ENCODE data around the gene TRMT11.
A peak's percentile ranks its signal among the peaks of the same experiment; 100 is the strongest.

The TRMT11 gene

GRCh38 chr6:125991653-125992052 is 5.3 kb downstream of the TRMT11 start:
- Histone ChIP-seq H4K91ac (ENCODE audit: low read depth, low read length) (no peak overlapping the region), H3K36me3 (ENCODE audit: control insufficient read depth in 1 of 2, insufficient read depth in 2 of 2, low read length in 2 of 2) (no peaks in the 10 kb centered on the region), H2BK5ac (ENCODE audit: low read depth, low read length, poor library complexity) (no peak overlapping the region), H3K4ac (ENCODE audit: low read depth, low read length) (no peak overlapping the region), H3K9ac (ENCODE audit: low read length) (no peak overlapping the region), H3K18ac (ENCODE audit: low read length) (no peak overlapping the region), H2AK5ac (ENCODE audit: low read length) (no peak overlapping the region), H3K9me3 (ENCODE audit: insufficient read depth, low read depth, low read length) (no peaks in the 10 kb centered on the region), H3K27me3 (ENCODE audit: insufficient read depth, low read length) (no peaks in the 10 kb centered on the region), H3K14ac (ENCODE audit: low read length) (no peak overlapping the region), H3K27ac (ENCODE audit: low read depth, low read length) (no peak overlapping the region), H2BK120ac (ENCODE audit: insufficient read depth, low read length, poor library complexity) (no peak overlapping the region), H4K8ac (ENCODE audit: low read depth, low read length) (no peak overlapping the region), H2BK12ac (ENCODE audit: low read length) (no peak overlapping the region), H3K4me3 (ENCODE audit: low read depth, low read length) (no peak overlapping the region), H3K4me1 (ENCODE audit: control insufficient read depth in 1 of 2, insufficient read depth in 2 of 2, low read length in 2 of 2) (no peaks in the 10 kb centered on the region), H3K4me2 (ENCODE audit: low read length) (no peak overlapping the region), H4K12ac (ENCODE audit: low read depth, low read length) (no peak overlapping the region), H2AFZ (ENCODE audit: insufficient read depth, low read length, poor library complexity) (no peak overlapping the region), H3K79me2 (ENCODE audit: control insufficient read depth, insufficient read depth, low read length, poor library complexity) (peaks cover 4% of the 10 kb centered on the region), H3K23ac (ENCODE audit: low read length) (no peak overlapping the region), H3K79me1 (ENCODE audit: low read length) (peaks cover 2% of the 10 kb centered on the region)
- DNase-seq = no peak
- no CpG with 5 or more reads among the region's 1 CpG for WGBS (ENCODE audit: extremely low coverage, insufficient coverage, insufficient read length)

- no peak overlapping the region for H3K27ac ChIP-seq (ENCODE audit: low read depth, low read length)
- H3K79me1 ChIP-seq (ENCODE audit: low read length) = no peaks in the 10 kb centered on the region
- H3K14ac ChIP-seq (ENCODE audit: low read length) = no peak overlapping the region
- peaks cover 2 to 3% of the 10 kb centered on the region in 2 experiments for H3K36me3 ChIP-seq (ENCODE audit: control insufficient read depth in 1 of 2, insufficient read depth in 2 of 2, low read length in 2 of 2)
- no peak overlapping the region for H3K9ac ChIP-seq (ENCODE audit: low read length)
- no peak overlapping the region for H4K8ac ChIP-seq (ENCODE audit: low read depth, low read length)
- H2BK12ac ChIP-seq (ENCODE audit: low read length) = no peak overlapping the region
- H3K4ac ChIP-seq (ENCODE audit: low read depth, low read length) = no peak overlapping the region
- no peak overlapping the region for H4K12ac ChIP-seq (ENCODE audit: low read depth, low read length)
- no peak for DNase-seq
- no peaks in the 10 kb centered on the region for H3K9me3 ChIP-seq (ENCODE audit: insufficient read depth, low read depth, low read length)
- no peak overlapping the region for H2AFZ ChIP-seq (ENCODE audit: insufficient read depth, low read length, poor library complexity)
- H3K27me3 ChIP-seq (ENCODE audit: insufficient read depth, low read length) = no peaks in the 10 kb centered on the region
- no CpG with 5 or more reads among the region's 5 CpGs for WGBS (ENCODE audit: extremely low coverage, insufficient coverage, insufficient read length)
- no peak overlapping the region for H3K18ac ChIP-seq (ENCODE audit: low read length)
- H2BK120ac ChIP-seq (ENCODE audit: insufficient read depth, low read length, poor library complexity) = no peak overlapping the region
- no peaks in the 10 kb centered on the region for H3K4me1 ChIP-seq (ENCODE audit: control insufficient read depth in 1 of 2, insufficient read depth in 2 of 2, low read length in 2 of 2)
- no peak overlapping the region for H4K91ac ChIP-seq (ENCODE audit: low read depth, low read length)
- no peak overlapping the region for H2AK5ac ChIP-seq (ENCODE audit: low read length)
- H2BK5ac ChIP-seq (ENCODE audit: low read depth, low read length, poor library complexity) = no peak overlapping the region
- peaks cover 2% of the 10 kb centered on the region for H3K79me2 ChIP-seq (ENCODE audit: control insufficient read depth, insufficient read depth, low read length, poor library complexity)
- H3K23ac ChIP-seq (ENCODE audit: low read length) = no peak overlapping the region
- no peak overlapping the region for H3K4me2 ChIP-seq (ENCODE audit: low read length)
- no peak overlapping the region for H3K4me3 ChIP-seq (ENCODE audit: low read depth, low read length)
These were observed 8.5 kb downstream of the TRMT11 start for GRCh38 chr6:125994670-125995488.

- H3K9ac ChIP-seq (ENCODE audit: low read length) = no peak overlapping the region
- no peak overlapping the region for H2BK5ac ChIP-seq (ENCODE audit: low read depth, low read length, poor library complexity)
- H2AK5ac ChIP-seq (ENCODE audit: low read length) = no peak overlapping the region
- H3K18ac ChIP-seq (ENCODE audit: low read length) = no peak overlapping the region
- no peak overlapping the region for H3K23ac ChIP-seq (ENCODE audit: low read length)
- no peaks in the 10 kb centered on the region for H3K9me3 ChIP-seq (ENCODE audit: insufficient read depth, low read depth, low read length)
- H3K27me3 ChIP-seq (ENCODE audit: insufficient read depth, low read length) = no peaks in the 10 kb centered on the region
- H3K4me1 ChIP-seq (ENCODE audit: control insufficient read depth in 1 of 2, insufficient read depth in 2 of 2, low read length in 2 of 2) = no peaks in the 10 kb centered on the region
- H3K79me1 ChIP-seq (ENCODE audit: low read length) = no peaks in the 10 kb centered on the region
- H4K8ac ChIP-seq (ENCODE audit: low read depth, low read length) = no peak overlapping the region
- H2AFZ ChIP-seq (ENCODE audit: insufficient read depth, low read length, poor library complexity) = no peak overlapping the region
- no peak overlapping the region for H4K91ac ChIP-seq (ENCODE audit: low read depth, low read length)
- no peak overlapping the region for H4K12ac ChIP-seq (ENCODE audit: low read depth, low read length)
- peaks cover 2 to 3% of the 10 kb centered on the region in 2 experiments for H3K36me3 ChIP-seq (ENCODE audit: control insufficient read depth in 1 of 2, insufficient read depth in 2 of 2, low read length in 2 of 2)
- H2BK120ac ChIP-seq (ENCODE audit: insufficient read depth, low read length, poor library complexity) = no peak overlapping the region
- WGBS (ENCODE audit: extremely low coverage, insufficient coverage, insufficient read length) = no CpG with 5 or more reads among the region's 8 CpGs
- no peak overlapping the region for H3K4me3 ChIP-seq (ENCODE audit: low read depth, low read length)
- peak; percentile 38 to 92 for DNase-seq
- H2BK12ac ChIP-seq (ENCODE audit: low read length) = no peak overlapping the region
- no peak overlapping the region for H3K27ac ChIP-seq (ENCODE audit: low read depth, low read length)
- H3K79me2 ChIP-seq (ENCODE audit: control insufficient read depth, insufficient read depth, low read length, poor library complexity) = peaks cover 2% of the 10 kb centered on the region
- no peak overlapping the region for H3K4ac ChIP-seq (ENCODE audit: low read depth, low read length)
- no peak overlapping the region for H3K4me2 ChIP-seq (ENCODE audit: low read length)
- no peak overlapping the region for H3K14ac ChIP-seq (ENCODE audit: low read length)
These were observed 9.7 kb downstream of the TRMT11 start for GRCh38 chr6:125995972-125996580.

- no peak overlapping the region for H3K4me2 ChIP-seq (ENCODE audit: low read length)
- H3K23ac ChIP-seq (ENCODE audit: low read length) = no peak overlapping the region
- no peaks in the 10 kb centered on the region for H3K79me1 ChIP-seq (ENCODE audit: low read length)
- peak; percentile 59 to 74 for DNase-seq
- H3K4me1 ChIP-seq (ENCODE audit: control insufficient read depth in 1 of 2, insufficient read depth in 2 of 2, low read length in 2 of 2) = no peaks in the 10 kb centered on the region
- H3K27ac ChIP-seq (ENCODE audit: low read depth, low read length) = no peak overlapping the region
- no peak overlapping the region for H4K91ac ChIP-seq (ENCODE audit: low read depth, low read length)
- H3K9ac ChIP-seq (ENCODE audit: low read length) = no peak overlapping the region
- H4K12ac ChIP-seq (ENCODE audit: low read depth, low read length) = no peak overlapping the region
- H2AK5ac ChIP-seq (ENCODE audit: low read length) = no peak overlapping the region
- no peak overlapping the region for H3K4ac ChIP-seq (ENCODE audit: low read depth, low read length)
- no peaks in the 10 kb centered on the region for H3K9me3 ChIP-seq (ENCODE audit: insufficient read depth, low read depth, low read length)
- H3K36me3 ChIP-seq (ENCODE audit: control insufficient read depth in 1 of 2, insufficient read depth in 2 of 2, low read length in 2 of 2) = peaks cover 0 to 2% of the 10 kb centered on the region in 2 experiments
- no peak overlapping the region for H2BK12ac ChIP-seq (ENCODE audit: low read length)
- H3K18ac ChIP-seq (ENCODE audit: low read length) = no peak overlapping the region
- no peak overlapping the region for H2BK120ac ChIP-seq (ENCODE audit: insufficient read depth, low read length, poor library complexity)
- H3K4me3 ChIP-seq (ENCODE audit: low read depth, low read length) = no peak overlapping the region
- H2AFZ ChIP-seq (ENCODE audit: insufficient read depth, low read length, poor library complexity) = no peak overlapping the region
- WGBS (ENCODE audit: extremely low coverage, insufficient coverage, insufficient read length) = no CpG with 5 or more reads among the region's 8 CpGs
- no peak overlapping the region for H3K14ac ChIP-seq (ENCODE audit: low read length)
- no peaks in the 10 kb centered on the region for H3K27me3 ChIP-seq (ENCODE audit: insufficient read depth, low read length)
- H4K8ac ChIP-seq (ENCODE audit: low read depth, low read length) = no peak overlapping the region
- no peak overlapping the region for H2BK5ac ChIP-seq (ENCODE audit: low read depth, low read length, poor library complexity)
- no peaks in the 10 kb centered on the region for H3K79me2 ChIP-seq (ENCODE audit: control insufficient read depth, insufficient read depth, low read length, poor library complexity)
These were observed 16.7 kb downstream of the TRMT11 start for GRCh38 chr6:126002755-126003679.
